Neural crest cell (in vitro differentiated cells): Measurements from ENCODE around the gene ST7. TPM values are rescaled to one million over a fixed set of nuclear protein-coding genes. Genes with fewer than 3 reads are reported as not detected.

Experiments used
- DNase-seq: peaks from one replicate; pipeline ENCODE4 v3.0.0; 2021; ENCODE audit warnings: low read depth, mixed read lengths, low spot score
- H3K27ac Mint-ChIP-seq: one replicate; pipeline ENCODE4 v1.8.0; 2021; ENCODE audit warnings: mild to moderate bottlenecking, mixed read lengths; ENCODE audit not compliant: unreplicated experiment
- H3K27me3 Mint-ChIP-seq: 2 replicates; pipeline ENCODE4 v1.8.0; 2021; ENCODE audit warnings: low read depth, mild to moderate bottlenecking, mixed read lengths
- H3K36me3 Mint-ChIP-seq: 2 replicates; pipeline ENCODE4 v1.8.0; 2021; ENCODE audit warnings: low read depth, mild to moderate bottlenecking, mixed read lengths
- H3K4me1 Mint-ChIP-seq: 2 replicates; pipeline ENCODE4 v1.8.0; 2021; ENCODE audit warnings: mixed read lengths
- H3K4me3 Mint-ChIP-seq: one replicate; pipeline ENCODE4 v1.8.0; 2021; ENCODE audit warnings: mild to moderate bottlenecking, mixed read lengths
- H3K9me3 Mint-ChIP-seq: 2 replicates; pipeline ENCODE4 v1.8.0; 2021; ENCODE audit warnings: mixed read lengths
- CTCF ChIP-seq: fragments of 200-600 bp; sonication (generic); conservative IDR thresholded peaks from 2 replicates; pipeline ENCODE4 v1.5.0; 2021; ENCODE audit warnings: antibody characterized with exemption, mild to moderate bottlenecking
- total RNA-seq: library from RNA; stranded (reverse); gene quantifications from 2 replicates; pipeline ENCODE4 v1.2.1, GENCODE V29; 2021

The ST7 gene
- total RNA-seq, 1 donor from 2014 or later: 22.4 TPM

- Mint-ChIP-seq H3K4me1 (peaks cover 11% of the 10 kb centered on the region), H3K36me3 (no peaks in the 10 kb centered on the region), H3K27me3 (no peaks in the 10 kb centered on the region), H3K4me3 (no peak overlapping the region), H3K9me3 (no peaks in the 10 kb centered on the region), H3K27ac (no peak overlapping the region)
- TF ChIP-seq CTCF: no peak
- no peak for DNase-seq
Measured at GRCh38 chr7:117075934-117076333, 122.6 kb downstream of the ST7 start.

- Mint-ChIP-seq H3K4me3 (no peak overlapping the region), H3K36me3 (no peaks in the 10 kb centered on the region), H3K27ac (no peak overlapping the region), H3K9me3 (no peaks in the 10 kb centered on the region), H3K27me3 (no peaks in the 10 kb centered on the region), H3K4me1 (peaks cover 11% of the 10 kb centered on the region)
- DNase-seq: no peak
- no peak for TF ChIP-seq CTCF
Measured at GRCh38 chr7:117076426-117076943, 123.2 kb downstream of the ST7 start.

GRCh38 chr7:117077658-117078057, 124.4 kb downstream of the ST7 start:
- Mint-ChIP-seq H3K36me3 (no peaks in the 10 kb centered on the region), H3K27ac (no peak overlapping the region), H3K27me3 (no peaks in the 10 kb centered on the region), H3K9me3 (no peaks in the 10 kb centered on the region), H3K4me3 (no peak overlapping the region), H3K4me1 (peaks cover 8% of the 10 kb centered on the region)
- DNase-seq: no peak
- TF ChIP-seq CTCF: no peak

- Mint-ChIP-seq H3K27ac (no peak overlapping the region), H3K9me3 (no peaks in the 10 kb centered on the region), H3K36me3 (no peaks in the 10 kb centered on the region), H3K27me3 (no peaks in the 10 kb centered on the region), H3K4me3 (no peak overlapping the region), H3K4me1 (peaks cover under 1% of the 10 kb centered on the region)
- DNase-seq: no peak
- no peak for TF ChIP-seq CTCF
Measured at GRCh38 chr7:117082647-117083046, 129.3 kb downstream of the ST7 start.

GRCh38 chr7:117083648-117084047, 130.3 kb downstream of the ST7 start:
- Mint-ChIP-seq H3K4me1 (peaks cover 4% of the 10 kb centered on the region), H3K4me3 (no peak overlapping the region), H3K27me3 (no peaks in the 10 kb centered on the region), H3K27ac (no peak overlapping the region), H3K9me3 (no peaks in the 10 kb centered on the region), H3K36me3 (no peaks in the 10 kb centered on the region)
- DNase-seq: no peak
- no peak for TF ChIP-seq CTCF

- H3K27me3 Mint-ChIP-seq: no peaks in the 10 kb centered on the region
- no peak overlapping the region for H3K27ac Mint-ChIP-seq
- H3K9me3 Mint-ChIP-seq: no peaks in the 10 kb centered on the region
- H3K4me3 Mint-ChIP-seq: no peak overlapping the region
- DNase-seq: no peak
- H3K4me1 Mint-ChIP-seq: peaks cover 4% of the 10 kb centered on the region
- no peak for TF ChIP-seq CTCF
- H3K36me3 Mint-ChIP-seq: no peaks in the 10 kb centered on the region
Measured at GRCh38 chr7:117084286-117084685, 131.0 kb downstream of the ST7 start.
